Liver (tissue), 9 donors: ENCODE data around the gene PLN. TPM values are rescaled to one million over a fixed set of nuclear protein-coding genes. Genes with fewer than 3 reads are reported as not detected.
A peak's percentile ranks its signal among the peaks of the same experiment; 100 is the strongest.

Source experiments
- DNase-seq: peaks from one replicate; pipeline ENCODE4 v3.0.0-alpha.2; 2017; ENCODE audit warnings: low spot score
- H3K27ac ChIP-seq, 2 donors: one replicate each; pipeline ENCODE4 v1.7.0; 2013; ENCODE audit warnings: inconsistent platforms in 2 of 2, low read length in 2 of 2, control low read depth in 1 of 2, low read depth in 1 of 2, mild to moderate bottlenecking in 1 of 2
- H3K27me3 ChIP-seq, 4 donors: one replicate each; pipeline versions ENCODE4 v1.6.1 to v1.7.0; 2013; ENCODE audit warnings: low read length in 3 of 4, inconsistent platforms in 1 of 4, mild to moderate bottlenecking in 1 of 4, moderate library complexity in 1 of 4; ENCODE audit not compliant: control insufficient read depth in 4 of 4, insufficient read depth in 4 of 4
- H3K36me3 ChIP-seq, 4 donors: one replicate each; pipeline versions ENCODE4 v1.6.1 to v1.7.0; 2013; ENCODE audit warnings: low read length in 3 of 4, mild to moderate bottlenecking in 3 of 4, low read depth in 1 of 4, moderate library complexity in 1 of 4; ENCODE audit not compliant: control insufficient read depth in 4 of 4, insufficient read depth in 3 of 4
- H3K4me1 ChIP-seq, 4 donors: one replicate each; pipeline versions ENCODE4 v1.6.1 to v1.7.0; 2013; ENCODE audit warnings: low read length in 3 of 4, mild to moderate bottlenecking in 3 of 4, moderate library complexity in 1 of 4; ENCODE audit not compliant: control insufficient read depth in 4 of 4, insufficient read depth in 4 of 4
- H3K4me3 ChIP-seq, 3 donors: one replicate each; pipeline versions ENCODE4 v1.6.1 to v1.7.0; 2013; ENCODE audit warnings: low read length in 3 of 3, control low read depth in 1 of 3, low read depth in 1 of 3, mild to moderate bottlenecking in 1 of 3
- H3K9ac ChIP-seq, 2 donors: one replicate each; pipeline ENCODE4 v1.7.0; 2013; ENCODE audit warnings: low read length in 2 of 2, mild to moderate bottlenecking in 2 of 2, moderate library complexity in 2 of 2, control low read depth in 1 of 2, low read depth in 1 of 2
- H3K9me3 ChIP-seq, 4 donors: one replicate each; pipeline versions ENCODE4 v1.6.1 to v1.7.0; 2013; ENCODE audit warnings: low read length in 3 of 4; ENCODE audit not compliant: control insufficient read depth in 4 of 4
- EGR1 ChIP-seq, 2 donors: IDR thresholded peaks; 2 replicates each; pipeline ENCODE4 v1.6.1; 2016 to 2018; ENCODE audit warnings: antibody characterized with exemption in 2 of 2, low read depth in 2 of 2
- FOXA1 ChIP-seq: IDR thresholded peaks from 2 replicates; pipeline ENCODE4 v1.6.1; 2016; ENCODE audit warnings: antibody characterized with exemption
- FOXA2 ChIP-seq: IDR thresholded peaks from 2 replicates; pipeline ENCODE4 v1.6.1; 2016; ENCODE audit warnings: antibody characterized with exemption
- GABPA ChIP-seq, 2 donors: IDR thresholded peaks in 1 of 2; conservative IDR thresholded peaks in 1 of 2; 2 replicates each; pipeline ENCODE4 v1.6.1; 2016; ENCODE audit warnings: antibody characterized with exemption in 2 of 2, mild to moderate bottlenecking in 1 of 2, moderate library complexity in 1 of 2
- HNF4A ChIP-seq, 2 donors: conservative IDR thresholded peaks; 2 replicates each; pipeline ENCODE4 v1.6.1; 2016; ENCODE audit warnings: antibody characterized with exemption in 2 of 2, mild to moderate bottlenecking in 2 of 2
- JUND ChIP-seq, 2 donors: IDR thresholded peaks; 2 replicates each; pipeline ENCODE4 v1.6.1; 2016; ENCODE audit warnings: antibody characterized with exemption in 2 of 2
- RAD21 ChIP-seq, 2 donors: IDR thresholded peaks; 2 replicates each; pipeline ENCODE4 v1.6.1; 2016; ENCODE audit warnings: antibody characterized with exemption in 2 of 2, mild to moderate bottlenecking in 2 of 2
- REST ChIP-seq: IDR thresholded peaks from 2 replicates; pipeline ENCODE4 v1.6.1; 2016; ENCODE audit warnings: antibody characterized with exemption, mild to moderate bottlenecking
- RXRA ChIP-seq, 2 donors: IDR thresholded peaks; 2 replicates each; pipeline ENCODE4 v1.6.1; 2017 to 2018; ENCODE audit warnings: antibody characterized with exemption in 2 of 2, mild to moderate bottlenecking in 1 of 2
- SP1 ChIP-seq: IDR thresholded peaks from 2 replicates; pipeline ENCODE4 v1.6.1; 2018; ENCODE audit warnings: antibody characterized with exemption, mild to moderate bottlenecking
- TAF1 ChIP-seq: conservative IDR thresholded peaks from 2 replicates; pipeline ENCODE4 v1.6.1; 2016; ENCODE audit warnings: antibody characterized with exemption, mild to moderate bottlenecking
- YY1 ChIP-seq: IDR thresholded peaks from 2 replicates; pipeline ENCODE4 v1.6.1; 2016; ENCODE audit warnings: antibody characterized with exemption, mild to moderate bottlenecking
- ZBTB33 ChIP-seq: IDR thresholded peaks from 2 replicates; pipeline ENCODE4 v1.6.1; 2016; ENCODE audit warnings: antibody characterized with exemption
- WGBS: extraction: QIAGEN DNeasy Blood & Tissue Kit; methylation state at CpG from one replicate; pipeline ENCODE4 v1.1.7; 2013; 5-methylcytosine and 5-hydroxymethylcytosine counted together
- polyA plus RNA-seq, 2 donors: library from polyadenylated mRNA; stranded (reverse) in 1 of 2; unstranded in 1 of 2; fragments of 200-250 nt in 1 of 2; fragments of >200 nt in 1 of 2; fragmentation: Nextera tagmentation in 1 of 2; extraction: Ambion mirVana in 1 of 2; gene quantifications; one replicate each; pipeline versions ENCODE4 v1.2.1 to v1.2.3, GENCODE V29; 2013 to 2015
- total RNA-seq, 2 donors: library from RNA; depleted of rRNA; stranded (reverse); fragments of >200 nt; gene quantifications; one replicate each; pipeline ENCODE4 v1.2.3, GENCODE V29; 2014
- TF ChIP-seq, protein P1 (sequence below): fragments of 150-350 bp; IDR thresholded peaks from 2 replicates; pipeline ENCODE4 v1.5.1; 2017; ENCODE audit warnings: improper control_type of control experiment, low read depth, low read length; ENCODE audit not compliant: missing input control
- TF ChIP-seq, protein P2 (sequence below): IDR thresholded peaks from 2 replicates; pipeline ENCODE4 v1.6.1; 2016; ENCODE audit warnings: antibody characterized with exemption
- donor health status: healthy.
- donor health status: healthy.
- donor health status: healthy.
- donor health status: healthy.
- donor health status: healthy.

The PLN gene
- total and polyA plus RNA-seq, 4 donors, result 0.14 to 1.3 (median 0.44) TPM

DNA sequence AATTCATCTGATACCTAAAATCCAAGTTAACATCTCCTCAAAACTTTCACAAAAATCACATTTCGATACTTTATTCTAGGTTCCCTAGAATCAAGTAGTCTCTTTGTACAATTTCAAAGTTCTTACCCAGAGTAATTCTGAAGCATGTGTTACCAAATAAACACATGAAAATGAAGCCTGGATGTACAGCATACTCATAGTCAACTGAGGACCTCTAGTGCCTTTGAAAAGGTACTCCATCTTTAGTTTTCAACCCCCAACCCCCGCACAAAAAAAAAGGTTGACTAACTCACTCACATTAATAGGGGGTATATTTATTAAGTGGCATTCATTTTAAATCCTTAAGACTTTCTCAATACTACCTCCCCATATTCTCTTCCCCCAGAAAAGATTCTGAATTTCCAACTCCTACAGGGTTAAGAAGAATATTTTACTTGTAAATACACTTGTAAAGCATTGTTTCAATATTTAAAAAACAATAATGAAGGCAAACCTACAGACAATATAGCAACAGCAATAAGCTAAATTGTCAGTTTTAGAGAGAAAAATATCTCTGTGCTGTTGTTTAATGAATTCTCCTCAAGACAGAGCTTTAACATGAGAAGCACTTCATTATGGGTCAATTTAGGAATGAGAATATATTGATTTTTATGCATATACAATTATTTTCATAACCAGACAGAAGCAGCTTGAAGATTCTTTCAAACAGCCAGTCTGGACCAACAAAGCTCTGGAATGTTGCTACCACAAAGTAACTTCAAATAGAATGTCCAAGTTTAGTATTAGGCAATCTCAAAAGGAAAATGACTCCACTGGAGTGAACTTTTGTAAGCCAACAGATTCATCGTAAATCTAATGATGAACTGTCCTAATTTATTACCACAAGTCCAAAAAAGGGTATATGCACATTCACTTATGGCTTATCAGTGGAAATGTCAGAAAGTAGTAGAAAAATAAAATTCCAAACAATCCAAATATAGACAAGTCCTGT is 3.3 kb downstream of the PLN start:
- no peak for DNase-seq
- TF ChIP-seq GABPA (IDR thresholded peaks at IDR 0.05 in 1 of 2, conservative IDR thresholded peaks at IDR 0.05 in 1 of 2), result no peak
- no peak for TF ChIP-seq YY1
- TF ChIP-seq REST, result no peak
- TF ChIP-seq RAD21 (IDR thresholded peaks at IDR 0.05), result peak; percentile 88
- TF ChIP-seq, protein P1, sequence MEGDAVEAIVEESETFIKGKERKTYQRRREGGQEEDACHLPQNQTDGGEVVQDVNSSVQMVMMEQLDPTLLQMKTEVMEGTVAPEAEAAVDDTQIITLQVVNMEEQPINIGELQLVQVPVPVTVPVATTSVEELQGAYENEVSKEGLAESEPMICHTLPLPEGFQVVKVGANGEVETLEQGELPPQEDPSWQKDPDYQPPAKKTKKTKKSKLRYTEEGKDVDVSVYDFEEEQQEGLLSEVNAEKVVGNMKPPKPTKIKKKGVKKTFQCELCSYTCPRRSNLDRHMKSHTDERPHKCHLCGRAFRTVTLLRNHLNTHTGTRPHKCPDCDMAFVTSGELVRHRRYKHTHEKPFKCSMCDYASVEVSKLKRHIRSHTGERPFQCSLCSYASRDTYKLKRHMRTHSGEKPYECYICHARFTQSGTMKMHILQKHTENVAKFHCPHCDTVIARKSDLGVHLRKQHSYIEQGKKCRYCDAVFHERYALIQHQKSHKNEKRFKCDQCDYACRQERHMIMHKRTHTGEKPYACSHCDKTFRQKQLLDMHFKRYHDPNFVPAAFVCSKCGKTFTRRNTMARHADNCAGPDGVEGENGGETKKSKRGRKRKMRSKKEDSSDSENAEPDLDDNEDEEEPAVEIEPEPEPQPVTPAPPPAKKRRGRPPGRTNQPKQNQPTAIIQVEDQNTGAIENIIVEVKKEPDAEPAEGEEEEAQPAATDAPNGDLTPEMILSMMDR, result peak; percentile 58
- TF ChIP-seq EGR1 (IDR thresholded peaks at IDR 0.05; ENCODE audit: low read depth in 2 of 2), result no peak
- Histone ChIP-seq H3K4me1 (peaks cover 0 to 8% (median 1%) of the 10 kb centered on the region in 4 donors), H3K27ac (no peak overlapping the region), H3K36me3 (no peaks in the 10 kb centered on the region), H3K9ac (peak overlapping the region in 1 of 2 donors; percentile 49), H3K27me3 (no peaks in the 10 kb centered on the region), H3K4me3 (no peak overlapping the region), H3K9me3 (no peaks in the 10 kb centered on the region)
- 24% methylated on average over 3 of the region's 3 CpGs for WGBS

DNA sequence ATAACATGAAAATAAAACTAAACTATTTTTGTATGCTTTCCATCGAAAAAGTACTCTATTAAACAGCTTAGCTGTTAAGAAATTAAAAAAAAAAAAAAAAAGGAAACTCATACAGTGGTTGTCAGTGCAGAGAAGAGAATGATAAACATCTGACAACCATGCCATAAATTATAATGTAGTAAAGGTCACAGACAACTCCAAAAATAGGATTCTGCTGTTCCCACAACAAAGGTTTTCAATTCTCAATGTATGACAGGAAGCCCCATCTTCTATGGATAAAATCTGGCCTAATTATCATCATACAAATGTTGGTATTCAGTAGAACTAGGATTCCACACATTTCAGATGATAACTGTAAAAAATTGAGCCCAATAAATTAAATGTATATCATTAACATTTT is 5.0 kb downstream of the PLN start:
- Histone ChIP-seq H3K9ac (no peak overlapping the region), H3K27ac (no peak overlapping the region), H3K36me3 (no peaks in the 10 kb centered on the region), H3K27me3 (no peaks in the 10 kb centered on the region), H3K4me1 (peaks cover 0 to 8% (median 1%) of the 10 kb centered on the region in 4 donors), H3K9me3 (no peaks in the 10 kb centered on the region), H3K4me3 (no peak overlapping the region)
- DNase-seq, result no peak
- WGBS, result 73% methylated on average over 1 of the region's 1 CpG
- TF ChIP-seq RXRA (IDR thresholded peaks at IDR 0.05) (no peak), FOXA1 (no peak), EGR1 (IDR thresholded peaks at IDR 0.05; ENCODE audit: low read depth in 2 of 2) (no peak), YY1 (no peak), FOXA2 (no peak)

DNA sequence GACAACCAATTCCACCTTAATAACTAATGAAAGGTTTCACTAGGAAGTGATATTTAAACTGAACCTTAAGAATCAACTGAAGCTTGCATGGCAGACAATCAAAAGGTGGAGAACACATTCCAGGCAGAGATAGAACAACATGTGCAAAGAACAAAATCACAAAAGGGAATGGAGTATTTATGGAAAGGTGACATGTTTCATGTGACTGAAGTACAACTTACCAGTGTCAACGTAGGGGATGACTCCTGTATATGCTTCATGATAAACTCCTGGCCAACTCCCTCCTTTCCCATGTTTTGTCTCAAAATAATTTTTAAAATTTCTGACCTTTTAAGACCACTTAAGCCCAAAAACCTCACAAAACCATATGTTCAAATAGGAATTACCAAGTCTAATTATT is 6.6 kb downstream of the PLN start:
- WGBS, result 37% methylated on average over 1 of the region's 1 CpG
- Histone ChIP-seq H3K4me3 (no peak overlapping the region), H3K27me3 (no peaks in the 10 kb centered on the region), H3K9me3 (no peaks in the 10 kb centered on the region), H3K4me1 (peaks cover 0 to 8% (median 1%) of the 10 kb centered on the region in 4 donors), H3K9ac (no peak overlapping the region), H3K36me3 (no peaks in the 10 kb centered on the region), H3K27ac (no peak overlapping the region)
- no peak for DNase-seq
- TF ChIP-seq RAD21 (IDR thresholded peaks at IDR 0.05), result no peak
- TF ChIP-seq, protein P2, sequence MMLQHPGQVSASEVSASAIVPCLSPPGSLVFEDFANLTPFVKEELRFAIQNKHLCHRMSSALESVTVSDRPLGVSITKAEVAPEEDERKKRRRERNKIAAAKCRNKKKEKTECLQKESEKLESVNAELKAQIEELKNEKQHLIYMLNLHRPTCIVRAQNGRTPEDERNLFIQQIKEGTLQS, result no peak
- TF ChIP-seq EGR1 (IDR thresholded peaks at IDR 0.05; ENCODE audit: low read depth in 2 of 2), result no peak
- TF ChIP-seq JUND (IDR thresholded peaks at IDR 0.05), result no peak
- no peak for TF ChIP-seq FOXA2
- TF ChIP-seq, protein P1, result no peak
- TF ChIP-seq GABPA (IDR thresholded peaks at IDR 0.05 in 1 of 2, conservative IDR thresholded peaks at IDR 0.05 in 1 of 2), result no peak
- no peak for TF ChIP-seq YY1
- no peak for TF ChIP-seq SP1
- TF ChIP-seq ZBTB33, result no peak
- TF ChIP-seq HNF4A (conservative IDR thresholded peaks at IDR 0.05), result no peak
- TF ChIP-seq TAF1, result no peak
